ENCODE measurements around the gene PITPNC1. TPM values are rescaled to one million over a fixed set of nuclear protein-coding genes. Genes with fewer than 3 reads are reported as not detected.

Gene PITPNC1
- total and polyA plus RNA-seq, 2 of the 13 experiments (the other 11 are each of a cell fraction or from before 2014, with no cell fraction given), result 4.1 to 5.7 TPM

DNA sequence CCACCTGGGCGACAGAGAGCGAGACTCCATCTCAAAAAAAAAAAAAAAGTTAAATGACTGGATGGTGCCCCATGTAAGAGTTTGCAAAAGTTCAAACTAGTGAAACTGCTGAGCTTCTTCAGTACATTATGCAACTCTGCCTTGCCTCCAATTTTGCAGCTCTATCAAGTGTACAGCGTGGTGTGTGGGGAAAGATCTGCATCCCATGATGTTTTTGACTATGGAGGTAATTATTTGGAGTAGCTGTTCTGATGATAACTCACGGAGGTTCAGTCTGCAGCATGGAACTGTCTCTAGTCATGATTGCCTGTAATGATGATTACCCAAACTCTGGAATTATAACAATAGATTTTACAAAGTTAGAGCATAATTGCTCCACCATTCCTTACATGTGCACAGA is 149.6 kb downstream of the PITPNC1 start:
- Histone ChIP-seq H3K79me2 (ENCODE audit: insufficient read depth, low read length) (no peaks in the 10 kb centered on the region), H3K36me3 (replicated peaks in 1 of 2; ENCODE audit: control insufficient read depth in 1 of 2, insufficient read depth in 2 of 2, low read length in 2 of 2) (no peaks in the 10 kb centered on the region), H3K4me2 (ENCODE audit: low read depth, low read length) (no peak overlapping the region), H3K4me3 (replicated peaks in 1 of 3; ENCODE audit: insufficient read depth in 1 of 3, low read depth in 2 of 3, low read length in 3 of 3) (no peak overlapping the region), H3K9ac (ENCODE audit: insufficient read depth, low read depth, low read length) (no peak overlapping the region), H4K20me1 (ENCODE audit: insufficient read depth, low read length) (no peaks in the 10 kb centered on the region), H3K27me3 (ENCODE audit: control insufficient read depth in 1 of 2, insufficient read depth in 2 of 2, low read length in 2 of 2) (no peaks in the 10 kb centered on the region), H2AFZ (ENCODE audit: low read length) (no peak overlapping the region), H3K27ac (ENCODE audit: extremely low read length, insufficient read depth, low read length) (no peak overlapping the region), H3K9me3 (ENCODE audit: low read length) (no peaks in the 10 kb centered on the region), H3K4me1 (ENCODE audit: insufficient read depth, low read length) (peaks cover 20% of the 10 kb centered on the region)
- POLR2A ChIA-PET, result interaction anchor here (0.5 kb wide), 1 partner anchor 20 kb away, joined by 3 read pairs; no protein-coding TSS in a partner anchor
- DNase-seq (ENCODE audit: low spot score), result no peak
- ATAC-seq, result no peak
- no peak for FAIRE-seq
- in situ Hi-C loops (cut with HindIII; ENCODE audit: extremely low pct_ligation_motif_present, low pct_unique_long_range_greater_than_20kb), result no loop called here
- BruUV-seq (replicated peaks), result no TSS peak
- intact Hi-C loops (cut with micrococcal nuclease; ENCODE audit: unreplicated experiment), result no loop called here
- TF ChIP-seq, protein P1, sequence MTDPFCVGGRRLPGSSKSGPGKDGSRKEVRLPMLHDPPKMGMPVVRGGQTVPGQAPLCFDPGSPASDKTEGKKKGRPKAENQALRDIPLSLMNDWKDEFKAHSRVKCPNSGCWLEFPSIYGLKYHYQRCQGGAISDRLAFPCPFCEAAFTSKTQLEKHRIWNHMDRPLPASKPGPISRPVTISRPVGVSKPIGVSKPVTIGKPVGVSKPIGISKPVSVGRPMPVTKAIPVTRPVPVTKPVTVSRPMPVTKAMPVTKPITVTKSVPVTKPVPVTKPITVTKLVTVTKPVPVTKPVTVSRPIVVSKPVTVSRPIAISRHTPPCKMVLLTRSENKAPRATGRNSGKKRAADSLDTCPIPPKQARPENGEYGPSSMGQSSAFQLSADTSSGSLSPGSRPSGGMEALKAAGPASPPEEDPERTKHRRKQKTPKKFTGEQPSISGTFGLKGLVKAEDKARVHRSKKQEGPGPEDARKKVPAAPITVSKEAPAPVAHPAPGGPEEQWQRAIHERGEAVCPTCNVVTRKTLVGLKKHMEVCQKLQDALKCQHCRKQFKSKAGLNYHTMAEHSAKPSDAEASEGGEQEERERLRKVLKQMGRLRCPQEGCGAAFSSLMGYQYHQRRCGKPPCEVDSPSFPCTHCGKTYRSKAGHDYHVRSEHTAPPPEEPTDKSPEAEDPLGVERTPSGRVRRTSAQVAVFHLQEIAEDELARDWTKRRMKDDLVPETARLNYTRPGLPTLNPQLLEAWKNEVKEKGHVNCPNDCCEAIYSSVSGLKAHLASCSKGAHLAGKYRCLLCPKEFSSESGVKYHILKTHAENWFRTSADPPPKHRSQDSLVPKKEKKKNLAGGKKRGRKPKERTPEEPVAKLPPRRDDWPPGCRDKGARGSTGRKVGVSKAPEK (CRISPR knock-in tag; IDR thresholded peaks at IDR 0.05; ENCODE audit: borderline replicate concordance), result no peak
- TF ChIP-seq ZNF782 (CRISPR knock-in tag; IDR thresholded peaks at IDR 0.05; ENCODE audit: borderline replicate concordance) (no peak), ZNF260 (CRISPR knock-in tag; IDR thresholded peaks at IDR 0.05; ENCODE audit: borderline replicate concordance, low read depth) (no peak), SP4 (CRISPR knock-in tag; IDR thresholded peaks at IDR 0.05) (no peak), ISX (CRISPR knock-in tag; conservative IDR thresholded peaks at IDR 0.05) (no peak), NFYC (CRISPR knock-in tag; IDR thresholded peaks at IDR 0.05) (no peak), PRMT3 (CRISPR knock-in tag; IDR thresholded peaks at IDR 0.05; ENCODE audit: borderline replicate concordance, low read depth) (no peak), SAP130 (CRISPR knock-in tag; IDR thresholded peaks at IDR 0.05; ENCODE audit: low read depth) (no peak), HMGA1 (CRISPR knock-in tag; conservative IDR thresholded peaks at IDR 0.05) (no peak), PLRG1 (conservative IDR thresholded peaks at IDR 0.05) (no peak), ZNF839 (CRISPR knock-in tag; IDR thresholded peaks at IDR 0.05; ENCODE audit: borderline replicate concordance) (no peak), MTA3 (CRISPR knock-in tag; IDR thresholded peaks at IDR 0.05) (no peak), YEATS2 (CRISPR knock-in tag; IDR thresholded peaks at IDR 0.05; ENCODE audit: borderline replicate concordance) (no peak)
- TF ChIP-seq, protein P2, sequence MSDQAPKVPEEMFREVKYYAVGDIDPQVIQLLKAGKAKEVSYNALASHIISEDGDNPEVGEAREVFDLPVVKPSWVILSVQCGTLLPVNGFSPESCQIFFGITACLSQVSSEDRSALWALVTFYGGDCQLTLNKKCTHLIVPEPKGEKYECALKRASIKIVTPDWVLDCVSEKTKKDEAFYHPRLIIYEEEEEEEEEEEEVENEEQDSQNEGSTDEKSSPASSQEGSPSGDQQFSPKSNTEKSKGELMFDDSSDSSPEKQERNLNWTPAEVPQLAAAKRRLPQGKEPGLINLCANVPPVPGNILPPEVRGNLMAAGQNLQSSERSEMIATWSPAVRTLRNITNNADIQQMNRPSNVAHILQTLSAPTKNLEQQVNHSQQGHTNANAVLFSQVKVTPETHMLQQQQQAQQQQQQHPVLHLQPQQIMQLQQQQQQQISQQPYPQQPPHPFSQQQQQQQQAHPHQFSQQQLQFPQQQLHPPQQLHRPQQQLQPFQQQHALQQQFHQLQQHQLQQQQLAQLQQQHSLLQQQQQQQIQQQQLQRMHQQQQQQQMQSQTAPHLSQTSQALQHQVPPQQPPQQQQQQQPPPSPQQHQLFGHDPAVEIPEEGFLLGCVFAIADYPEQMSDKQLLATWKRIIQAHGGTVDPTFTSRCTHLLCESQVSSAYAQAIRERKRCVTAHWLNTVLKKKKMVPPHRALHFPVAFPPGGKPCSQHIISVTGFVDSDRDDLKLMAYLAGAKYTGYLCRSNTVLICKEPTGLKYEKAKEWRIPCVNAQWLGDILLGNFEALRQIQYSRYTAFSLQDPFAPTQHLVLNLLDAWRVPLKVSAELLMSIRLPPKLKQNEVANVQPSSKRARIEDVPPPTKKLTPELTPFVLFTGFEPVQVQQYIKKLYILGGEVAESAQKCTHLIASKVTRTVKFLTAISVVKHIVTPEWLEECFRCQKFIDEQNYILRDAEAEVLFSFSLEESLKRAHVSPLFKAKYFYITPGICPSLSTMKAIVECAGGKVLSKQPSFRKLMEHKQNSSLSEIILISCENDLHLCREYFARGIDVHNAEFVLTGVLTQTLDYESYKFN (CRISPR knock-in tag; conservative IDR thresholded peaks at IDR 0.05), result no peak
- CTCF ChIA-PET (ENCODE audit: low intra/inter-chr PET ratio, low total read pairs), result no interaction called here
- 45% methylated on average over 4 of the region's 4 CpGs for WGBS (ENCODE audit: low lambda C conversion rate)
